Caco-2 (cell line): ENCODE data around the gene SH3D19. TPM values are rescaled to one million over a fixed set of nuclear protein-coding genes. Genes with fewer than 3 reads are reported as not detected.

Source experiments
- BruUV-seq: library from RNA; stranded (reverse); fragments of 400-500 nt; replicated peaks from 2 replicates; lab custom pipeline; 2021; lab: Mats Ljungman, UMichigan
- CTCF ChIA-PET: fragments of 300-600 bp; sonication (Branson Sonifier 250); formaldehyde crosslinking; loops from one replicate; lab custom pipeline; 2022; ENCODE audit warnings: antibody characterized with exemption; lab: Charles Lee
- POLR2A ChIA-PET: fragments of 300-600 bp; sonication (Branson Sonifier 250); formaldehyde crosslinking; loops from one replicate; lab custom pipeline; 2022; ENCODE audit warnings: antibody characterized with exemption; lab: Charles Lee
- DNase-seq, 2 experiments: peaks; one replicate each; pipeline versions ENCODE4 v3.0.0 to v3.0.0-alpha.2; 2020 to 2022
- H3K27me3 ChIP-seq: replicated peaks from 2 replicates; pipeline ENCODE4 v1.6.0; 2011; ENCODE audit warnings: low read length; ENCODE audit not compliant: control insufficient read depth, insufficient read depth
- H3K36me3 ChIP-seq: 2 replicates; pipeline ENCODE4 v1.5.1; 2011; ENCODE audit warnings: low read length; ENCODE audit not compliant: control insufficient read depth, insufficient read depth
- H3K4me1 ChIP-seq: fragments of 250-450 bp; sonication (Bioruptor Pico); 2 replicates; pipeline ENCODE4 v1.5.1; 2020; ENCODE audit warnings: mild to moderate bottlenecking
- H3K4me3 ChIP-seq: 2 replicates; pipeline ENCODE4 v1.5.1; 2011; ENCODE audit warnings: low read depth, mild to moderate bottlenecking, control low read depth, low read length
- H3K9me3 ChIP-seq: fragments of 250-450 bp; sonication (Bioruptor Pico); 2 replicates; pipeline ENCODE4 v1.5.1; 2020; ENCODE audit warnings: mild to moderate bottlenecking, moderate library complexity
- H3K27ac Mint-ChIP-seq: one replicate; pipeline ENCODE4 v1.8.0; 2022; ENCODE audit warnings: mixed read lengths; ENCODE audit not compliant: unreplicated experiment
- H3K27me3 Mint-ChIP-seq: one replicate; pipeline ENCODE4 v1.8.0; 2022; ENCODE audit warnings: mixed read lengths; ENCODE audit not compliant: insufficient read depth, unreplicated experiment
- H3K36me3 Mint-ChIP-seq: one replicate; pipeline ENCODE4 v1.8.0; 2022; ENCODE audit warnings: mild to moderate bottlenecking, mixed read lengths; ENCODE audit not compliant: insufficient read depth, unreplicated experiment
- H3K4me1 Mint-ChIP-seq: one replicate; pipeline ENCODE4 v1.8.0; 2022; ENCODE audit warnings: low read depth, mixed read lengths; ENCODE audit not compliant: unreplicated experiment
- H3K4me3 Mint-ChIP-seq: one replicate; pipeline ENCODE4 v1.8.0; 2022; ENCODE audit warnings: mild to moderate bottlenecking, moderate library complexity, mixed read lengths; ENCODE audit not compliant: unreplicated experiment
- H3K9me3 Mint-ChIP-seq: one replicate; pipeline ENCODE4 v1.8.0; 2022; ENCODE audit warnings: mixed read lengths; ENCODE audit not compliant: unreplicated experiment
- CTCF ChIP-seq, 2 experiments: fragments of 200-600 bp in 1 of 2; IDR thresholded peaks; 1 replicate in 1 of 2; 2 replicates in 1 of 2; pipeline versions ENCODE4 v1.5.1 to v1.8.0; 2011 to 2022; ENCODE audit warnings: antibody characterized with exemption in 1 of 2, control low read depth in 1 of 2, inconsistent platforms in 1 of 2, low read depth in 1 of 2, low read length in 1 of 2, mild to moderate bottlenecking in 1 of 2, moderate library complexity in 1 of 2; ENCODE audit not compliant: insufficient read depth in 1 of 2, severe bottlenecking in 1 of 2, unreplicated experiment in 1 of 2
- intact Hi-C: fragments of 100-400 bp; cut with micrococcal nuclease; formaldehyde crosslinking; loops from one replicate; pipeline ENCODE4 v1.10.0; 2022; ENCODE audit not compliant: unreplicated experiment
- total RNA-seq: library from RNA; stranded (reverse); gene quantifications from 2 replicates; pipeline ENCODE4 v1.2.3, GENCODE V29; 2022

Gene SH3D19
- total RNA-seq, 1 experiment from 2014 or later, result 57.8 TPM

- Histone ChIP-seq H3K4me1 (peaks cover 54% of the 10 kb centered on the region), H3K9me3 (peaks cover 3% of the 10 kb centered on the region; the same call in 1 of the 2 replicates), H3K36me3 (no peaks in the 10 kb centered on the region; the same call in 1 of the 2 replicates), H3K27me3 (no peaks in the 10 kb centered on the region), H3K4me3 (no peak overlapping the region)
- ChIA-PET POLR2A (interaction anchor here (0.9 kb wide), 1 partner anchor 9 kb away, joined by 3 read pairs; the partner anchor contains the start of gene SH3D19), CTCF (no interaction called here)
- no peak for TF ChIP-seq CTCF (IDR thresholded peaks at IDR 0.05; ENCODE audit: insufficient read depth in 1 of 2, low read depth in 1 of 2, low read length in 1 of 2, severe bottlenecking in 1 of 2, unreplicated experiment in 1 of 2)
- Mint-ChIP-seq H3K27ac (peak overlapping the region; percentile 62), H3K27me3 (no peaks in the 10 kb centered on the region), H3K9me3 (no peaks in the 10 kb centered on the region), H3K36me3 (peaks cover 6% of the 10 kb centered on the region), H3K4me3 (no peak overlapping the region), H3K4me1 (peaks cover 52% of the 10 kb centered on the region)
- intact Hi-C loops, result no loop called here
- BruUV-seq, result no TSS peak
- DNase-seq, result peak in 1 of 2 experiments; percentile 37
Measured at GRCh38 chr4:151316645-151317044, 8.8 kb downstream of the SH3D19 start.

- Histone ChIP-seq H3K4me3 (no peak overlapping the region), H3K4me1 (peaks cover 45% of the 10 kb centered on the region), H3K36me3 (no peaks in the 10 kb centered on the region; the same call in 1 of the 2 replicates), H3K27me3 (no peaks in the 10 kb centered on the region), H3K9me3 (peaks cover 3% of the 10 kb centered on the region; the same call in 1 of the 2 replicates)
- peaks cover 46% of the 10 kb centered on the region for H3K4me1 Mint-ChIP-seq
- peak overlapping the region; percentile 62 for H3K27ac Mint-ChIP-seq
- intact Hi-C loops, result no loop called here
- ChIA-PET POLR2A (interaction anchor here (1.1 kb wide), 1 partner anchor 9 kb away, joined by 8 read pairs; the partner anchor contains the start of gene SH3D19), CTCF (no interaction called here)
- no TSS peak for BruUV-seq
- no peaks in the 10 kb centered on the region for H3K9me3 Mint-ChIP-seq
- no peaks in the 10 kb centered on the region for H3K27me3 Mint-ChIP-seq
- H3K36me3 Mint-ChIP-seq, result peaks cover 13% of the 10 kb centered on the region
- no peak for TF ChIP-seq CTCF (IDR thresholded peaks at IDR 0.05; ENCODE audit: insufficient read depth in 1 of 2, low read depth in 1 of 2, low read length in 1 of 2, severe bottlenecking in 1 of 2, unreplicated experiment in 1 of 2)
- peak overlapping the region; percentile 24 for H3K4me3 Mint-ChIP-seq
- no peak for DNase-seq
Measured at GRCh38 chr4:151315212-151315886, 10.1 kb downstream of the SH3D19 start.

GRCh38 chr4:151314479-151314878 lies 10.9 kb downstream of the SH3D19 start:
- Histone ChIP-seq H3K36me3 (no peaks in the 10 kb centered on the region; the same call in 1 of the 2 replicates), H3K4me3 (no peak overlapping the region), H3K9me3 (peaks cover 2% of the 10 kb centered on the region; the same call in 1 of the 2 replicates), H3K4me1 (peaks cover 45% of the 10 kb centered on the region), H3K27me3 (no peaks in the 10 kb centered on the region)
- BruUV-seq, result no TSS peak
- no peaks in the 10 kb centered on the region for H3K27me3 Mint-ChIP-seq
- intact Hi-C loops, result no loop called here
- no peaks in the 10 kb centered on the region for H3K9me3 Mint-ChIP-seq
- peaks cover 46% of the 10 kb centered on the region for H3K4me1 Mint-ChIP-seq
- DNase-seq, result no peak
- POLR2A ChIA-PET, result interaction anchor here (1.1 kb wide), 1 partner anchor 10 kb away, joined by 8 read pairs; the partner anchor contains the start of gene SH3D19
- peak overlapping the region; percentile 87 for H3K27ac Mint-ChIP-seq
- CTCF ChIA-PET, result no interaction called here
- peak overlapping the region; percentile 66 for H3K4me3 Mint-ChIP-seq
- no peak for TF ChIP-seq CTCF (IDR thresholded peaks at IDR 0.05; ENCODE audit: insufficient read depth in 1 of 2, low read depth in 1 of 2, low read length in 1 of 2, severe bottlenecking in 1 of 2, unreplicated experiment in 1 of 2)
- H3K36me3 Mint-ChIP-seq, result peaks cover 17% of the 10 kb centered on the region
